Activated CD4-positive, alpha-beta T cell treated with anti-CD3 and anti-CD28 coated beads for 36 hours (primary cell): ENCODE measurements around the gene TNFRSF11A. TPM values are rescaled to one million over a fixed set of nuclear protein-coding genes. Genes with fewer than 3 reads are reported as not detected.

Experiments used
- ATAC-seq: fragments of 200-7000 bp; cut with Tn5 transposase; one replicate; pipeline ENCODE4 v1.10.0; 2021; ENCODE audit warnings: mild to moderate bottlenecking, moderate library complexity
- CTCF ChIA-PET: fragments of 350-600 bp; sonication (Branson Sonifier 250); formaldehyde crosslinking; loops from one replicate; lab custom pipeline; 2021; ENCODE audit warnings: antibody characterized with exemption; lab: Charles Lee
- POLR2A ChIA-PET: fragments of 350-600 bp; sonication (Branson Sonifier 250); formaldehyde crosslinking; loops from one replicate; lab custom pipeline; 2021; ENCODE audit warnings: antibody characterized with exemption, inconsistent platforms; lab: Charles Lee
- DNase-seq: peaks from one replicate; pipeline ENCODE4 v3.0.0-alpha.2; 2020
- H3K27ac Mint-ChIP-seq: one replicate; pipeline ENCODE4 v1.8.0; 2021; ENCODE audit warnings: mixed read lengths
- H3K27me3 Mint-ChIP-seq: one replicate; pipeline ENCODE4 v1.8.0; 2021; ENCODE audit warnings: mixed read lengths
- H3K36me3 Mint-ChIP-seq: one replicate; pipeline ENCODE4 v1.8.0; 2021; ENCODE audit warnings: low read depth, mixed read lengths
- H3K4me1 Mint-ChIP-seq: one replicate; pipeline ENCODE4 v1.8.0; 2021; ENCODE audit warnings: mixed read lengths
- H3K4me3 Mint-ChIP-seq: one replicate; pipeline ENCODE4 v1.8.0; 2021; ENCODE audit warnings: mild to moderate bottlenecking, moderate library complexity, mixed read lengths
- H3K9me3 Mint-ChIP-seq: one replicate; pipeline ENCODE4 v1.8.0; 2021; ENCODE audit warnings: low read depth, mixed read lengths
- intact Hi-C, 2 experiments: fragments of 100-400 bp; cut with DNase I in 1 of 2; cut with micrococcal nuclease in 1 of 2; formaldehyde crosslinking; loops; one replicate each; pipeline versions ENCODE4 v1.14.2 to v1.15.1; 2022 to 2024; cut with DNase I, micrococcal nuclease
- total RNA-seq, 2 experiments: library from RNA; stranded (reverse); gene quantifications; one replicate each; pipeline ENCODE4 v1.2.3, GENCODE V29; 2021

The TNFRSF11A gene
- total RNA-seq, 2 experiments from 2014 or later = 6.9 to 9.3 TPM

DNA sequence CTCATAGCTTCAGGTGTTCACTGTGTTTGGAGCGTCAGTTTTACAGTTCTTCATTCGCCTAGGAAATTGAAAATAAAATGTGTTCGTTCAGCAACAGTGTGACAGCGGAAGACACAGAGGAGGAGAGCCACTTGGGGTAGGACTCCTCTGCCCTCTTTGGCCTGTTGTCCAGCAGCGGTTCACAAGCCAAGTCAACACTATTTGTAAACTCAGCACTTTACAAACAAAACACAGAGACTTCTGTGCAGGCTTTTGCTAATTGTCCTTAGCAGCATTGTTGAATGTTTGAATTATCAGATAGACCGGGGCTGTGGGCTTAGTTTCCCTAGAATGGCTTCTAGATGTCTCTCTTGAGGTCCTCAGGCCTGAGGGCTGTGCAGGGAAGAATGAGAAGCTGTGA, 73.2 kb downstream of the TNFRSF11A start:
- Mint-ChIP-seq H3K4me1 (peaks cover 32% of the 10 kb centered on the region), H3K27me3 (peaks cover 4% of the 10 kb centered on the region), H3K36me3 (no peaks in the 10 kb centered on the region), H3K4me3 (no peak overlapping the region), H3K9me3 (no peaks in the 10 kb centered on the region), H3K27ac (no peak overlapping the region)
- ATAC-seq (no peak), DNase-seq (no peak)
- ChIA-PET POLR2A (no interaction called here), CTCF (interaction anchor here (1.0 to 1.8 kb wide), 2 partner anchors 10 to 23 kb away, joined by 3 to 9 read pairs; no protein-coding TSS in a partner anchor)
- intact Hi-C loops = loop anchor here in 1 of 2 experiments (5.0 kb wide), 1 partner anchor 116 kb away; no protein-coding TSS in a partner anchor

DNA sequence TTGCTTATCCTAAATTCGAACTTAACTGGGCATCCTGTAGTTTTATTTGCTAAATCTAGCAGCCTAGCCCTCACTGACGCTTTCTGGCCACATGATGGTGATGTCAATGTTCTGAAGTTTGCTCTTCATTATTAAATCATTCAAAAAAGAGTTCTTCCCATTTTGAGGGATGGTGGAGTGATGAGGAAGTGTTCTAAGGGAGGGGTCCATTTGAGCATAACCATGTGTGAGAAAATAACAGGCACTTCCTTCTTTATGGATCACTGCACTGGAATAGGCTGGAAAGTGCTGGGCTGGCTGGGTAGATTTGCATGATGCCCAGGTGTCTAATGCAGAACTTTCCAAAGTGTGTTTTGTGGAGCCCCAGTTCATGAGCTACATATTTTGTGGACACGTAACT, 74.2 kb downstream of the TNFRSF11A start:
- H3K4me3 Mint-ChIP-seq = no peak overlapping the region
- H3K4me1 Mint-ChIP-seq = peaks cover 32% of the 10 kb centered on the region
- intact Hi-C loops = loop anchor here in 1 of 2 experiments (5.0 kb wide), 1 partner anchor 117 kb away; no protein-coding TSS in a partner anchor
- no peaks in the 10 kb centered on the region for H3K9me3 Mint-ChIP-seq
- DNase-seq (no peak), ATAC-seq (no peak)
- H3K36me3 Mint-ChIP-seq = no peaks in the 10 kb centered on the region
- H3K27ac Mint-ChIP-seq = peak overlapping the region; percentile 48
- H3K27me3 Mint-ChIP-seq = peaks cover 4% of the 10 kb centered on the region
- ChIA-PET POLR2A (no interaction called here), CTCF (interaction anchor here (1.6 kb wide), 1 partner anchor 26 kb away, joined by 5 read pairs; no protein-coding TSS in a partner anchor)

DNA sequence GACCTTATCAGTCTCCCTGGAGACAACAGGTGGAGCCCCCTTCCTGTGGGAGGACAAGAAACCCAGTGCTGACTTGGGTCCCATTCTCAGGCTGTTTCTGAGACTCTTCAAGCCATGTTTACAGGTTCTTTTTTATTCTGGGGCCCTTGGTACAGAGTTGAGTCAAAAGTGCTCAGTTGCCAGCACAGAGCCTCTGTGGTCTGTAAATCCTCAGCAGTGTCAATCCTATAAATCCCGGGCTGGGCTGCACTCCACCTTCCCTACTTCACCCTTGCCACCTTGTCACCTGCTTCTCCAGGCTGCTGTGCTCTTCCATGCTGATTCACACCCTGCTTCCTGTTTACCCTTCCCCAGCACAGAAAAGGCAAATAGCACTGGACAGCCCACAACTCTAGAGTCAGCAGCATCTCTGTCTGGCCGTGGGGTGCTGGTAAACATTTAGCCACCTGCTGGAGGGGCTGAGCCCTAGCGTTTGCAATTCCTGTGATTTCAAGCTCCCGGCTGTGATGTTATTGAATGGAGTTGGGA, 74.7 kb downstream of the TNFRSF11A start:
- ChIA-PET CTCF (interaction anchor here (1.6 kb wide), 1 partner anchor 26 kb away, joined by 5 read pairs; no protein-coding TSS in a partner anchor), POLR2A (no interaction called here)
- H3K4me3 Mint-ChIP-seq = no peak overlapping the region
- intact Hi-C loops = loop anchor here in 1 of 2 experiments (5.0 kb wide), 1 partner anchor 118 kb away; no protein-coding TSS in a partner anchor
- H3K4me1 Mint-ChIP-seq = peaks cover 32% of the 10 kb centered on the region
- peak; percentile 11 for DNase-seq
- no peak overlapping the region for H3K27ac Mint-ChIP-seq
- no peaks in the 10 kb centered on the region for H3K36me3 Mint-ChIP-seq
- peaks cover 4% of the 10 kb centered on the region for H3K27me3 Mint-ChIP-seq
- ATAC-seq = peak; percentile 21
- no peaks in the 10 kb centered on the region for H3K9me3 Mint-ChIP-seq

DNA sequence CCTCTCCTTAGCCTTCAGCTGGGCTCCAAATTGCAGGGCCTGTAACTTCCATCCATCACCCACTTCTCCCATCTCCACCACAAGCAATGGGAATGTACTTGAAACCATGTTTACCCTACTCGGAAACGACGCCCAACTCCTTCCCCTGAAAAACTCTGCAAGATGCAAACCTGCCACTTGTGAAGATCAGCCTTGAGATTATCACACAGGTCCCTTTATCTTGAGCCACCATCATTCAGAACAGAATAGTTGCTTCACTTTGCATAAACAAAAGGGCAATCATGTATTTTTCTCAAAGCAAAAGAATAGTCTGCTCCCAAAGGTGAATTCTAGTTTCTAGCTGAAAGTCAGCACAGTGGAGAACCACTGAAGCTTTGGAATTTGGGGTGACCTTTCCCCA, 75.8 kb downstream of the TNFRSF11A start:
- no peak overlapping the region for H3K4me3 Mint-ChIP-seq
- peaks cover 31% of the 10 kb centered on the region for H3K4me1 Mint-ChIP-seq
- no peak overlapping the region for H3K27ac Mint-ChIP-seq
- no peaks in the 10 kb centered on the region for H3K36me3 Mint-ChIP-seq
- DNase-seq (no peak), ATAC-seq (no peak)
- CTCF ChIA-PET = interaction anchor here (0.6 to 1.6 kb wide), 4 partner anchors 11 to 1038 kb away, joined by 3 to 5 read pairs (median 4); no protein-coding TSS in a partner anchor
- peaks cover 4% of the 10 kb centered on the region for H3K27me3 Mint-ChIP-seq
- H3K9me3 Mint-ChIP-seq = no peaks in the 10 kb centered on the region
- POLR2A ChIA-PET = no interaction called here
- intact Hi-C loops = no loop called here

DNA sequence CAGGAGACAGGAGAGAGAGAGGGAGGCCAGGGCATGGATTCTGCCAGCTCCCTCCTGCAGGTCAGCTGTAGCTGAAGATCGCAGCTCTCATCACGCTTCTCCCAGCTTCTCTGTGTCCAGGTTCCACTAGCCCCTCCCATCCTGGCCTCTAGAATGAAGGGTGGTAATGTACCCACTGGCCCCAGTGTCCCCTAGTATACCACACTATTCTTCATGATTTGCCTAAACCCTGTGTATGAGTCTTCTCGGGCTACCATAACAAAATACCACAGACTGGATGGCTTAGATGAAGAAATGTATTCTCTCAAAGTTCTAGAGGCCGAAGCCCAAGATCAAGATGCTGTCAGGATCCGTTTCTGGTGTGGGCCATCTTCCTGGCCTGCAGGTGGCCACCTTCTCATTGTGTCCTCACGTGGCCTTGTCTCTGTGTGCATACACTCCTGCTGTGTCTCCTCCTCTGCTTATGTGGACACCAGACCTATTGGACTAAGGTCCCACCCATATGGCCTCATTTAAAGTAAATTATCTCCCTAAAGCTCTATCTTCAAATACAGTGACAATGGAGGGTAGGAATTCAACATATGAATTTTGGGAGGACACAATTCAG, 77.3 kb downstream of the TNFRSF11A start:
- H3K4me1 Mint-ChIP-seq = peaks cover 17% of the 10 kb centered on the region
- no peak overlapping the region for H3K27ac Mint-ChIP-seq
- no peak for DNase-seq
- H3K9me3 Mint-ChIP-seq = no peaks in the 10 kb centered on the region
- H3K27me3 Mint-ChIP-seq = peaks cover 4% of the 10 kb centered on the region
- no peak for ATAC-seq
- CTCF ChIA-PET = interaction anchor here (1.6 kb wide), 1 partner anchor 14 kb away, joined by 3 read pairs; no protein-coding TSS in a partner anchor
- POLR2A ChIA-PET = interaction anchor here (0.5 kb wide), 1 partner anchor 377 kb away, joined by 3 read pairs; no protein-coding TSS in a partner anchor
- intact Hi-C loops = no loop called here
- H3K36me3 Mint-ChIP-seq = no peaks in the 10 kb centered on the region
- H3K4me3 Mint-ChIP-seq = no peak overlapping the region

DNA sequence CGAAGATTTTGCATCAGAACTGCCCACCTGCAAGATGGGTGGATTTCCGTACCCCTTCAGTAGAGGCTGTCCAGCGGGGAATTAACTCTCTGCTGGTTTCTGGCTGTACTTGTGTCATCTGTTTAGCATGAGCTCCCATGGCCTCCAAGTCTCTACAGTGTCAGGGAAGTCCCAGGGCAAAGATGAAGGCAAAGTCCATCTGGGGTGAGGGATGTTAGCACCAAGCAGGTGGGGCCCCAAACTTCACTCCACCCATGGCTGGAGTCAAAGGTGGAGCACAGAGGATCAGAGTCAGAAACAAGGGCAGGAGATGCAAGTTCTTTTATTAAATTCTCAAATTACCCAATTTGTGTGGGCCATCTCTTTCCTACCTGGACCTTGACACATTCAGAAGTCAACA, 78.0 kb downstream of the TNFRSF11A start:
- no peak overlapping the region for H3K27ac Mint-ChIP-seq
- H3K9me3 Mint-ChIP-seq = no peaks in the 10 kb centered on the region
- H3K4me3 Mint-ChIP-seq = no peak overlapping the region
- ChIA-PET CTCF (interaction anchor here (0.8 to 1.6 kb wide), 2 partner anchors 13 to 15 kb away, joined by 3 read pairs; no protein-coding TSS in a partner anchor), POLR2A (no interaction called here)
- ATAC-seq = no peak
- H3K27me3 Mint-ChIP-seq = peaks cover 4% of the 10 kb centered on the region
- intact Hi-C loops = no loop called here
- no peak for DNase-seq
- peaks cover 11% of the 10 kb centered on the region for H3K4me1 Mint-ChIP-seq
- no peaks in the 10 kb centered on the region for H3K36me3 Mint-ChIP-seq

DNA sequence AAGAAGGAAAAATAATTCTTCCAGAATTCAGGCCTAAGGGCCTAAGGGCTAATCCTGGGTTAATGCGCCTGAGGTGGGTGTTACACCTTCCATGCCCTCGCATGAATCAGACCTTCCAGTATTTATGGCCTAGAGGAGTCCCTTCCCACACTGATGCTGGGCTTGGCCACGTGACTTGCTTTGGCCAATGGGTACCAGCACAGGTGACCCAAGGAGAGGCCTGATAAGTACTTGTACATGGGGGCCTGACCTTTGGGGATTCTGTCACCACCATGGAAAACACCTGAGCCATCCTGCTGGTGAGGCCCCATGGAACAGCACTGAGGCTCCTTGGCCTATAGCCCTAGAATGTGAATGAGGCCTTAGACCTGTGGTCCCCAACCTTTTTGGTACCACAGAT, 79.8 kb downstream of the TNFRSF11A start:
- ChIA-PET POLR2A (no interaction called here), CTCF (no interaction called here)
- H3K27ac Mint-ChIP-seq = no peak overlapping the region
- DNase-seq (no peak), ATAC-seq (no peak)
- intact Hi-C loops = no loop called here
- H3K27me3 Mint-ChIP-seq = peaks cover 4% of the 10 kb centered on the region
- no peak overlapping the region for H3K4me3 Mint-ChIP-seq
- H3K4me1 Mint-ChIP-seq = peaks cover 5% of the 10 kb centered on the region
- no peaks in the 10 kb centered on the region for H3K36me3 Mint-ChIP-seq
- H3K9me3 Mint-ChIP-seq = no peaks in the 10 kb centered on the region

DNA sequence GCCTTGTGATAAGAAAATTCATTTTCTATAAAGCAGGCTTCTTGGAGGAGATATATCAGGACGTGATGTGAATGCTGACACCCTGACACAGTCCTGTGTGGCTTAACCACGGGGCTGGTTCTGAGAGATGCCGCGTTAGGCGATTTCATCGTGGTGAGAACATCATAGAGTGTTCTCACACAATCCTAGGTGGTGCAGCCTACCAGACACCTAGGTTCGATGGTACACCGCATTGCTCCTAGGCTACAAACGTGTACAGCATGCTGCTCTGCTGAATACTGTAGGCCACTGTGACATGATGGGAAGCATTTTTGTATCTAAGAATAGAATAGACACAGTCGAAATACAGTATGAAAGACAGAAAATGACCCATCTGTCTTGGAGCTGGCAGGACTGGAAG, 82.5 kb downstream of the TNFRSF11A start:
- DNase-seq = peak; percentile 15
- H3K4me3 Mint-ChIP-seq = no peak overlapping the region
- H3K9me3 Mint-ChIP-seq = peaks cover 2% of the 10 kb centered on the region
- no peak overlapping the region for H3K27ac Mint-ChIP-seq
- H3K27me3 Mint-ChIP-seq = no peaks in the 10 kb centered on the region
- intact Hi-C loops = no loop called here
- CTCF ChIA-PET = interaction anchor here (0.6 to 1.1 kb wide), 3 partner anchors 9 to 34 kb away, joined by 3 read pairs; no protein-coding TSS in a partner anchor
- ATAC-seq = peak; percentile 49
- no peaks in the 10 kb centered on the region for H3K36me3 Mint-ChIP-seq
- no peaks in the 10 kb centered on the region for H3K4me1 Mint-ChIP-seq
- POLR2A ChIA-PET = interaction anchor here (0.6 kb wide), 1 partner anchor 40 kb away, joined by 3 read pairs; no protein-coding TSS in a partner anchor

DNA sequence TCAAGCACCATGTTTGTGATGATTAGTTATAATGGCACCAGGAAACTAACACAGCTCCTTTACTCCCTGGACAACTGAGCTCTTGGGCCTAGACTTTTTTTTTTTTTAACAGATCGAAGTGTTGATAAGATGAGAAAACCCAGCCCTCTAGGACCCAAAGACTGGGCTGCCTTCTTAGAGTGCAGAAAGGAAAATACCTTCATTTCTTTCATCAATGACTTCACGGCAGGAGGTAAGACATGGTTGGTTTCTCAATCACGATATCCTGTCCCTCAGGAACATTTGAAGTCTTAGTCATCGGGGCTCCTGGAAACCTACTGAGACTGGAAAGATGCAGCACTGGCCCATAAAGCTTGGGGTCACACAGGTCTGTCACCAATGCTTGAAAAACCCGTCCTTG, 84.7 kb downstream of the TNFRSF11A start:
- ChIA-PET CTCF (interaction anchor here (0.7 kb wide), 2 partner anchors 78 to 545 kb away, joined by 3 read pairs; no protein-coding TSS in a partner anchor), POLR2A (no interaction called here)
- DNase-seq = no peak
- Mint-ChIP-seq H3K4me1 (peaks cover 2% of the 10 kb centered on the region), H3K4me3 (no peak overlapping the region), H3K9me3 (peaks cover 2% of the 10 kb centered on the region), H3K27ac (no peak overlapping the region), H3K36me3 (no peaks in the 10 kb centered on the region), H3K27me3 (peaks cover 4% of the 10 kb centered on the region)
- intact Hi-C loops = no loop called here
- no peak for ATAC-seq

DNA sequence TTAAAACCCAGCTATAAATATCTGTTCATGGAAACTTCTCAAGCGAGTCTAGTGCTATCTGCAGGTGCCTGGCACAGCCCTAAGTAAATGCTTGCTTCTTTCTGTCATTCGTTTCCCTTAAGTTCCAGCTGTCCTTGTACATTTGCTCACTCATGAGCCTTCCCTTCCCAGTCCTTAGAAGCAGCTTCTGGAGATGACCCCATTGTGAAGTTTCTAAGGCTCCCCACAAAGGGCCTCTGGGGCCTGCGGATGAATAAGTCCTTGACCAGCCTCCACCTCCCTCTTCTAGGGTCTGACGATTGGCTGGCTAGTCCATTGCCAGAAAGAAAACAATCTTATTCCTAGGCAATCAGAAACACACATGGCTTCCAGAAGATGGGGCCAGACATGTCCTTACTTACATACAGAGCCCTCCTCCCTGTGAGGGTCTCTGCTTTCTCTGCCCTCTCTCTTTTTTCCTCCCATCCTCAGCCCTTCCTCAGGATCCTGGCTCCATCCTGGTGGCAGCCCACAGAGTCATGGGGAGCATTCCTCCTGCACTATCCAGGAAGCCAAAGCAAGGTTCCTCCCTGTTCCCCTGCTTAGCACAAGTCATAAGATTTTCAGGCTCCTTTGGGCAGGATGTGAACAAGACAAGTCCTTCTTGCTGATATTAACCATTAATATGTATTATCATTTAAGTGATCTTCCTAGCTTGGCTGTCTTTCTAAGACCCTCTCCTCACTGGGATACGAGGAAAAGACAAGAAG, 87.3 kb downstream of the TNFRSF11A start:
- ATAC-seq = no peak
- POLR2A ChIA-PET = no interaction called here
- no peak for DNase-seq
- intact Hi-C loops = no loop called here
- CTCF ChIA-PET = interaction anchor here (1.0 to 1.5 kb wide), 2 partner anchors 11 to 173 kb away, joined by 3 read pairs; no protein-coding TSS in a partner anchor
- H3K27ac Mint-ChIP-seq = no peak overlapping the region
- no peaks in the 10 kb centered on the region for H3K36me3 Mint-ChIP-seq
- H3K4me1 Mint-ChIP-seq = peaks cover 2% of the 10 kb centered on the region
- peaks cover 4% of the 10 kb centered on the region for H3K27me3 Mint-ChIP-seq
- H3K9me3 Mint-ChIP-seq = peaks cover 2% of the 10 kb centered on the region
- H3K4me3 Mint-ChIP-seq = no peak overlapping the region

DNA sequence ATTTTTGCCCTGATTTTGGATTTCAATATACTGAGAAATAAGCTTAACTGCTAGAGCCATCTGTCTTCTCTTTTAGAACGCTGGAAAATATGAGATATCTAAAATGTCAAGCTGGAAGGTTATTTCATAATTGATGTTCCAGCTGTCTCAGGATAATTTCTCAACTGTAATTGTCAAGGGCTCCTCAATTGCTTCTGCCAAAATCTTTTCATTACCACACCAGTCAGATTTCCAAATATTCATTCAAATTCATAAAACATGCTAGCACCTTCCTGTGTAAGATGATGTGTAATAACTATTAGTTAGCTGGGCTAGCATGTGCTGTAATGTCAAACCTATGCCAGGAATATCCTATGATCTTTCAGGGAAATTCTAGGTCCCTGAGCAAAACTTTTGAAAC, 88.1 kb downstream of the TNFRSF11A start:
- Mint-ChIP-seq H3K36me3 (no peaks in the 10 kb centered on the region), H3K27me3 (peaks cover 4% of the 10 kb centered on the region), H3K4me3 (no peak overlapping the region), H3K27ac (no peak overlapping the region), H3K9me3 (peaks cover 2% of the 10 kb centered on the region), H3K4me1 (peaks cover 5% of the 10 kb centered on the region)
- ATAC-seq = no peak
- DNase-seq = no peak
- ChIA-PET POLR2A (no interaction called here), CTCF (interaction anchor here (0.6 to 1.5 kb wide), 2 partner anchors 173 to 269 kb away, joined by 3 read pairs; no protein-coding TSS in a partner anchor)
- intact Hi-C loops = no loop called here
